Measurements from ENCODE around the gene CCDC54. TPM values are rescaled to one million over a fixed set of nuclear protein-coding genes. Genes with fewer than 3 reads are reported as not detected.

CCDC54 gene
- total RNA-seq, 1 experiment from 2014 or later, result not detected

GRCh38 chr3:107411056-107411455, 33.8 kb downstream of the CCDC54 start:
- no peak overlapping the region for H2AFZ ChIP-seq (ENCODE audit: low read length)
- DNase-seq, result no peak

More at GRCh38 chr3:107411056-107411455, 33.8 kb downstream of the CCDC54 start:
- Histone ChIP-seq H3K9ac (ENCODE audit: extremely low read depth, insufficient read length, low read length) (no peak overlapping the region), H4K5ac (ENCODE audit: insufficient read length, low read depth, low read length) (no peak overlapping the region), H3K23ac (ENCODE audit: insufficient read length, low read depth, low read length) (no peak overlapping the region), H4K20me1 (ENCODE audit: control insufficient read depth, insufficient read depth, insufficient read length) (no peaks in the 10 kb centered on the region), H2BK120ac (ENCODE audit: low read depth, low read length, poor library complexity, severe bottlenecking) (no peak overlapping the region), H3K4me2 (ENCODE audit: insufficient read depth, insufficient read length, low read length) (no peak overlapping the region), H2BK12ac (ENCODE audit: insufficient read length, low read depth, low read length) (no peak overlapping the region), H3K4ac (ENCODE audit: low read depth, low read length) (no peak overlapping the region), H3K79me2 (ENCODE audit: insufficient read depth, low read length) (no peaks in the 10 kb centered on the region), H2BK5ac (ENCODE audit: insufficient read length, low read length) (no peak overlapping the region), H3K27ac (ENCODE audit: insufficient read length, low read depth, low read length) (no peak overlapping the region), H2BK20ac (ENCODE audit: low read depth, low read length, poor library complexity, severe bottlenecking) (no peak overlapping the region), H3K14ac (ENCODE audit: insufficient read depth, low read length) (no peak overlapping the region), H4K91ac (ENCODE audit: insufficient read length, low read depth, low read length) (no peak overlapping the region), H4K8ac (replicated peaks; ENCODE audit: insufficient read length, low read depth, low read length) (no peak overlapping the region), H3K56ac (ENCODE audit: insufficient read length, low read depth, low read length) (no peak overlapping the region), H2AK5ac (ENCODE audit: insufficient read length, low read length) (no peak overlapping the region), H2BK15ac (ENCODE audit: low read depth, low read length) (no peak overlapping the region), H3K27me3 (ENCODE audit: insufficient read depth, low read length) (no peaks in the 10 kb centered on the region), H3K79me1 (ENCODE audit: insufficient read depth, low read depth, low read length, poor library complexity, severe bottlenecking) (no peaks in the 10 kb centered on the region), H3T11ph (ENCODE audit: low read length) (no peak overlapping the region), H3K18ac (ENCODE audit: insufficient read length, low read depth, low read length) (no peak overlapping the region), H3K9me3 (ENCODE audit: control insufficient read depth, low read depth, low read length) (no peaks in the 10 kb centered on the region), H3K23me2 (ENCODE audit: insufficient read length, low read depth, low read length, poor library complexity, severe bottlenecking) (no peaks in the 10 kb centered on the region), H3K4me1 (ENCODE audit: insufficient read depth, low read length) (no peaks in the 10 kb centered on the region)
- Mint-ChIP-seq H3K27me3 (ENCODE audit: low read depth) (no peaks in the 10 kb centered on the region), H3K27ac (no peak overlapping the region), H3K36me3 (ENCODE audit: insufficient read depth in 1 of 3, low read depth in 3 of 3) (peaks cover 0 to 8% (median 0%) of the 10 kb centered on the region in 3 experiments; a peak in 3 of 7 replicates), H3K9me3 (peaks cover 9 to 10% of the 10 kb centered on the region in 2 experiments; a peak in 4 of 5 replicates), H3K4me1 (no peaks in the 10 kb centered on the region; a peak in 1 of 4 replicates), H3K4me3 (no peak overlapping the region)
- no peak for TF ChIP-seq CTCF (conservative IDR thresholded peaks at IDR 0.05)

All from H9 (cell line).